ENCODE measurements around the gene TCF7. TPM values are rescaled to one million over a fixed set of nuclear protein-coding genes. Genes with fewer than 3 reads are reported as not detected.
A peak's percentile ranks its signal among the peaks of the same experiment; 100 is the strongest.

Gene TCF7
- total RNA-seq, 2 experiments from 2014 or later = 0.97 to 1.1 TPM

- intact Hi-C loops (cut with micrococcal nuclease; ENCODE audit: unreplicated experiment) = loop anchor here (2.0 kb wide), 3 partner anchors 49 to 349 kb away; partner anchors contain the start of genes PPP2CA and UBE2B
- BruUV-seq (replicated peaks) = TSS peak; percentile 89
Measured at GRCh38 chr5:134177369-134178095, 63.1 kb downstream of the TCF7 start.

GRCh38 chr5:134178096-134178419, 63.6 kb downstream of the TCF7 start:
- Histone ChIP-seq H3K9me3 (ENCODE audit: low read length) (no peaks in the 10 kb centered on the region), H3K79me2 (ENCODE audit: insufficient read depth, low read depth, low read length) (peaks cover 36% of the 10 kb centered on the region), H4K20me1 (ENCODE audit: insufficient read depth, low read length) (peaks cover 25% of the 10 kb centered on the region), H3K27ac (ENCODE audit: low read depth, low read length, poor library complexity, severe bottlenecking) (no peak overlapping the region), H3K4me3 (ENCODE audit: low read depth, low read length, poor library complexity, severe bottlenecking) (peak overlapping the region; percentile 89), H3K36me3 (ENCODE audit: insufficient read depth, low read length) (peaks cover 13% of the 10 kb centered on the region), H3K9me2 (ENCODE audit: insufficient read depth, low read length) (no peaks in the 10 kb centered on the region), H2AFZ (ENCODE audit: low read length) (no peak overlapping the region), H3K4me2 (ENCODE audit: low read length) (peak overlapping the region; percentile 96), H3K4me1 (ENCODE audit: insufficient read depth, low read length, poor library complexity, severe bottlenecking) (peaks cover 23% of the 10 kb centered on the region)
- POLR2A ChIA-PET = interaction anchor here (1.4 to 3.3 kb wide), 3 partner anchors 31 to 194 kb away, joined by 4 to 22 read pairs (median 10); partner anchors contain the start of genes PPP2CA and UBE2B
- no peak for DNase-seq (ENCODE audit: low spot score)
- CTCF ChIA-PET (ENCODE audit: unreplicated experiment) = interaction anchor here (0.5 kb wide), 1 partner anchor 19 kb away, joined by 5 read pairs; no protein-coding TSS in a partner anchor
- no TSS peak for BruUV-seq (replicated peaks)
- intact Hi-C loops (cut with micrococcal nuclease; ENCODE audit: unreplicated experiment) = no loop called here
- TF ChIP-seq CTCF (conservative IDR thresholded peaks at IDR 0.05; ENCODE audit: low read length) = no peak
- no peak for TF ChIP-seq EZH2phosphoT487 (IDR thresholded peaks at IDR 0.05; ENCODE audit: borderline replicate concordance, low read depth, low read length)

More at GRCh38 chr5:134177369-134178095, 63.1 kb downstream of the TCF7 start:
- Histone ChIP-seq H3K36me3 (ENCODE audit: insufficient read depth, low read length) (peaks cover 17% of the 10 kb centered on the region), H3K9me3 (ENCODE audit: low read length) (no peaks in the 10 kb centered on the region), H3K4me3 (ENCODE audit: low read depth, low read length, poor library complexity, severe bottlenecking) (peak overlapping the region; percentile 89), H3K79me2 (ENCODE audit: insufficient read depth, low read depth, low read length) (peaks cover 37% of the 10 kb centered on the region), H3K27ac (ENCODE audit: low read depth, low read length, poor library complexity, severe bottlenecking) (peak overlapping the region; percentile 75), H3K4me1 (ENCODE audit: insufficient read depth, low read length, poor library complexity, severe bottlenecking) (peaks cover 23% of the 10 kb centered on the region), H2AFZ (ENCODE audit: low read length) (peak overlapping the region; percentile 76), H4K20me1 (ENCODE audit: insufficient read depth, low read length) (peaks cover 25% of the 10 kb centered on the region), H3K4me2 (ENCODE audit: low read length) (peak overlapping the region; percentile 96), H3K9me2 (ENCODE audit: insufficient read depth, low read length) (no peaks in the 10 kb centered on the region)
- CTCF ChIA-PET (ENCODE audit: unreplicated experiment) = interaction anchor here (0.5 to 0.6 kb wide), 2 partner anchors 18 to 111 kb away, joined by 3 to 5 read pairs; no protein-coding TSS in a partner anchor
- TF ChIP-seq CTCF (conservative IDR thresholded peaks at IDR 0.05; ENCODE audit: low read length) (no peak), EZH2phosphoT487 (IDR thresholded peaks at IDR 0.05; ENCODE audit: borderline replicate concordance, low read depth, low read length) (no peak)
- peak; percentile 28 for DNase-seq (ENCODE audit: low spot score)
- POLR2A ChIA-PET = interaction anchor here (0.6 to 3.3 kb wide), 13 partner anchors 12 to 724 kb away, joined by 3 to 22 read pairs (median 4); partner anchors contain the start of genes PPP2CA and UBE2B

Measured in OCI-LY7 (cell line).